GM19023 (cell line): ENCODE results near the gene ISY1.
A peak's percentile ranks its signal among the peaks of the same experiment; 100 is the strongest.
"Not testable (repeated sequence)": the region's sequence is repeated elsewhere in the genome, so short reads cannot be mapped to it uniquely, and the experiment has no call there.

Experiments used
- ATAC-seq: cut with Tn5 transposase; IDR thresholded peaks from one replicate; pipeline ENCODE4 v1.9.1; 2021; ENCODE audit warnings: mild to moderate bottlenecking, moderate library complexity; ENCODE audit not compliant: unreplicated experiment

The ISY1 gene

DNA sequence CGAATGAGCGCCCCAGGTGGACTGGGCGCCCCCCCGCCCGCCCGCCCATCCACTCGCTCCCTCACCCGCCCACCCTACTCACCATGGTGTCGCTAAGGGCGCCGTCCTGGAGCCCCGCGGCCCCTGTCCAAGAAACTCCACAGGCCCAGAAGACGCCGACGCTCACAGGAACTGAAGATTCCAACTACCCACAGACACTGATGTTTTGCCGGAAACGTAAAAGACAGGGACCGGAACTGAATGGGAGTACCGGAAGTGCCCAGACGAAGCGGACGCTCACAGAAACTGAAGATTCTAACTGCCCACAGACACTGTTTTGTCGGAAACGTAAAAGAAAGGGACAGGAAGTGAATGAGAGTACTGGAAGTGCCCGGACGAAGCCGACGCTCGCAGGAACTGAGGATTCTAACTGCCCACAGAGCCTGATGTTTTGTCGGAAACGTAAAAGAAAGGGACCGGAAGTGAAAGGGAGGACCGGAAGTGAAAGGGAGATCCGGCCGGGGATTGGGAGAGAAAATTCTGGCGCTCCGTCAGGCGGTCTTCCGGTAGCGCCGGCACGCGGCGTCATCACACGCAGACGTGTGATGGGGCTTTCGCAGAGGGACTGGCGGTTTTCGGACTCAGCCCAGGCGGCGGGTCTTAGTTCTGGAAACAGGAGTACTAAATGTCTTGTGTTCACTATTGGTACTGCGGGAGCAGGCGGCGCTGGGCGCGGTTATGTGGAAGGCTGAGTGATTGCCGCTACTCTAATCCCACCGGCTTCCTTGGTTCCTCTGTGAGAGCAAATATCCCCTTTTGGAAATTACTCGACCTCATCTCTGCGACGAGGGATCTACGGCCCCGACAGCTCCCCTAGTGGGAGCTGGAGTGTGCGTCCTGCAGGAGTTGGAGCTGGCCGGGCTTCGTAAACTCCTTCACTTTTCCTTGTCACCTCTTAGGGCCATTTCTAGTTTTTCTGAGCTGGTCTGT is at the start of gene ISY1:
Gene ISY1 (minus strand): TSS at position 173 of the 969 bp plus-strand sequence. CDS start 88 bp downstream, at position 85.
- ATAC-seq, result peak; percentile 78

DNA sequence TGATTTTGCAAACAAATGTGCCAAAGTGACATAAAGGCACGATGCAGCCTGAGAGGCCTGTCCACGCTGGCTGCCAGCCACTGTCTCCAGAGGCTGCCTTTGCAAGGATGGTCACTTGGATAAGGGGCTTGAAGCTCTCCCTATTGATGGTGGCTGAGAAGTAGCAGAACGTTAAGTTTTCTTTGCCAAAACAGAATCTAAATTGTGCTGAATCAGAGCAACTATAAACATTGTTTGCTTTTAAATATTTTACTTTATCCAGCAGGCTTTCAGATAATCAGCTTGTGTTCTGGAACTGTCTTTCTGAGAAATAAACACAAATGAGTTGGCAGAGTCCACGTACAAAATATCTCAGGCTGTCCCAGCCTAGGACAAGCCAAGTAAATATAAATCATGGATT is 46.6 kb upstream of the ISY1 start:
- ATAC-seq, result no peak

DNA sequence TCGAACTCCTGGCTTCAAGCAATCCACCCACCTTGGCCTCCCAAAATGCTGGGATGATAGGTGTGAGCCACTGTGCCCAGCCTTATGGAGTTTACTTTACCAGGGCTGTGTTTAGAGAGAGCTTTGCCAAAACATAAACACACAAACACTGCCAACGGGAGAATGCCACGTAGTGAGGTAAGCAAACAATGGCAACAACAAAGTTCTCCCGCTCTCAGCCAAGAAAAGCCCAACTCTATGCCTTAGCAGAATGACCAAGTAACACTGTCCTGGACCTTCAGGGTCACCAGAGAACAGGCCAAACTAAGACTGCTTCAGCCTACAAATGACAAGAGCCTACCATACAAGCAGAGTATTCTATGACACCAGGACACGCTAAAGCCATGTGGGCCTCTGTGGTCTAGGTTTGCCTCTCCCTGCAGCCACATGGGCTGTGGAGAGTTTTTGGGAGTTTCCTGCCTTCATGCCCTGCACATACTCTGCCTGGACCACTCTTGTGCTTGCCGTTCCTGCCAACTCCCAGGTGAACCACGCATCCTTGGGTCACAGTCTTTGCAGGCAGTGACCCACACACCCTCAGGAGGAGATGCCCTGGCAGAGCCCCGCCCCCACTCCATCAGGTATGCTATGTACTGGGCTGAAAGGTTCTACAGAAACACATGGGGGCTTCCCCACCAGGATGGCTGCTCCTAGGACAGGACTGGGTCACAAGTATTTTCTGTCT is 44.4 kb upstream of the ISY1 start:
- no peak for ATAC-seq

DNA sequence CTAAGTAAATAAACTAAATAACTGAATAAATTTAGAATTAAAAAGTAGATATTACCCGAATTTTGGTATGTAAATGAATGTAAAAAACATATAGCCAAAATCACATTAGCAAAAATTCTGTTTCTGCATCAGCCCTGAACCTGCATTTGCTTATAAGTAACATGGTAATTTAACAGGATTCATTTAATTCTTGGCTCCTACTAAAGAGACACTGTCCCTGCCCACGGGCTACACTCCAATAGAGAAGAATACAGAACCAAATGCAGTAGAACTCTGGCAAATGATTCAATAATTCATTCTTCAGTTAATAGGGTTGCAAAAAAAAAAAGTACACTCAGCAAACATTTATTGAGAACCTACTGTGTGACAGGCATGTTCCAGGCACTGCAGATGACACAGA is 43.6 kb upstream of the ISY1 start:
- no peak for ATAC-seq

DNA sequence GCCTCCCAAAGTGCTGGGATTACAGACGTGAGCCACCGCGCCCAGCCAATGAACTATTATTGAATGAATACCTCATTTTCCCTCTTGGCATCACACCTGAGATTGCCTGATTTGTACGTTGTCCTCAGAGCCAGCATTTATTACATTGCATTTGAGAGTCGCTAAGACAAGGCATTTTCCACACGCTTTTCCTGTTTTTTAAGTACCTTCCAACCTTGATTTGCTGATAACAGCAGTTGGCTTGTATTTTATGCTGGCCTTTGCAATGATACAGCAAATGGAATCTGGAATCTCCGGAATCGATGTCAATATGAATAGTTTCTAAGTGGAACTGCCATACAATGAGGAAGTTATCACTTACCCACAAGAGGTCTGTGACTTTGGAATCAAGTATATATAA is 38.5 kb upstream of the ISY1 start:
- no peak for ATAC-seq

DNA sequence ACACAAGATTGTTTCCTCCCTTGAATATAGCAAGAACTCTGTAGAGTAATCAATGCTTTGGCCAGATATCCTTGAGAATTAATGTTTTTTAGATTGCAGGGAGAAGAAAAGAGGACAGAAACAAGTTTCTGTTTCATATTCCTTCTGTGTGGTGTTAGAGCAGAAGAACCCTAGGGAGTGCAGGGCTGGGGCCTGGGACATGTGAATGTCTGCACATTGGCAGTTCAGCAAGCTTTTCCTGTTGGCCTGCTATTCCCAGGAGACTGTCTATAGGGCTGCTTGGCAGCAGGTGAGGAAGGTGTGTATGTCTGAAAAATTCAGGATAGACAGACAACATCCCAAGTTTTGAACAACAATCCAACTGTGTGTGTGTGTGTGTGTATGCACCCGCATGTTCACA is 36.5 kb upstream of the ISY1 start:
- ATAC-seq, result no peak

DNA sequence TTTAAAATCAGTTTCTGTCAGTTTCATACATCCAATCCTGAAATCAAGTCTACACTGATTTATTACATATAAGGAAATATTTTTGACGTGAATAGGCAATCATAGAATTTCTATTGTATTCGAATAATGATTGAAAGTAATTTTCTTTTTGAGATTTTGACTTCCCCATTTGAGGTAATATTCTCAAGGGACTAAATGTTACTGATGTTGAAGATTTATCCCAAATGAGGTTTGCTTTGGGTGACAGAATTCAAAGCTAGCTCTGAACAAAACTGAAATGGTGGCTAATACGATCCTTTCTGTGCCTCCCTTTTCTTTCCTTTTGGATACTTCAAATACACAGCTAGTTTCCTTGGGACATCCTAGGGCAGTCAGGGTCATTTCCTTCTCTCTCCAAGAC is 35.7 kb upstream of the ISY1 start:
- no peak for ATAC-seq

DNA sequence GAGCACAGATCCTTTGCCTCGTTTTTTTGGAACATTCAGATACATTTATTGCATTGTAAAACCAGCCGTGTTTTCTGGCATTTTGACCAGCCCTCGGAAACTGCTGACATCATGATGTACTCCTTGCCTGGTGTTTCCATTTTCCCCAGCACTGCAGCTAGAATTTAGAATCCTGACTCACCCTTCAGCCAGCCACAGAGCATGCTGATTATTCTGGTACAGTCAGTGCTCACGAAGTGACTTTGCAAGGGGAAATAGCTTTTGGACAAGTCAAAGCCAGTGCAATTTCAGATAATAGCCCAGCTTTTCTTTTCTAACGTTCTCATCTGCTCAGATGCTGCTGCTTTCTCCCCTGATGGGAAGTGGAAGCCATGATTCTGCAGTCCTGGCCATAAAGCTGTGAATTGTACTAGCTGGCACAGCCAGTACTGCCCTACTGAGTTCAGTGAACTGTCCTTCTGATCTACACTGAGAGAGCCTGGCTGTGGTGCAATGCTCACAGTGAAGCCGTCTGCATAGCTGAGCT is 34.9 kb upstream of the ISY1 start:
- ATAC-seq, result no peak

DNA sequence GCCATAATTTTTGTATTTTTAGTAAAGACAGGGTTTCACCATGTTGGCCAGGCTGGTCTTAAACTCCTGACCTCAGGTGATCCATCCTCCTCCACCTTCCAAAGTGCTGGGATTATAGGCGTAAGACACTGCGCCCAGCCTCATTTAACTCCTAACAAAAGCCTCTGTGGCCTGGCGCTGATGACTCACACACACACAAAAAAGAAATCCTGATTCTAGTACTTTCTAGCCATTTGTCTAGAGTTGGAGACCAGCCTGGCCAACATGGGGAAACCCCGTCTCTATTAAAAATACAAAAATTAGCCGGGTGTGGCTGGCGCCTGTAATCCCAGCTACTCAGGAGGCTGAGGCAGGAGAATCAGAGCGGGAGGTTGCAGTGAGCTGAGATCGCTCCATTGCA is 28.9 kb upstream of the ISY1 start:
- not testable (repeated sequence) for ATAC-seq

DNA sequence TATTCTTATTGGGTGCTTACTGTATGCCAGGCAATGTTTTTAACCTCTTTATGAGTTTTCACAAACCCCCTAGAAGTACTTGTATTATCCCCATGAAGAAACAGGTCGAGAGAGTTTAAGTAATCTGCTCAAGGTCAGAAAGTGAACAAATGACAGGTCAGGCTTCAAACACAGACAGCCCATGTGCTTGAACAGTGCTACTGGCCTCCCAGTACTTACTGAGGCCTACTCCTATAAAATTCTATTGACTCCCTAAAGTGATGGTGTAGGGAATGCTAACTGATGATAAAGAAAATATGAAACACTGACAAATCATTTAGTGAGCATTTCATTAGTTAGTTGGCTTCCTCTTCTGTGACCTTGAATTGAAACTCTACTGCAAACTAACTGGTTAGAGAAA is 27.0 kb upstream of the ISY1 start:
- no peak for ATAC-seq

DNA sequence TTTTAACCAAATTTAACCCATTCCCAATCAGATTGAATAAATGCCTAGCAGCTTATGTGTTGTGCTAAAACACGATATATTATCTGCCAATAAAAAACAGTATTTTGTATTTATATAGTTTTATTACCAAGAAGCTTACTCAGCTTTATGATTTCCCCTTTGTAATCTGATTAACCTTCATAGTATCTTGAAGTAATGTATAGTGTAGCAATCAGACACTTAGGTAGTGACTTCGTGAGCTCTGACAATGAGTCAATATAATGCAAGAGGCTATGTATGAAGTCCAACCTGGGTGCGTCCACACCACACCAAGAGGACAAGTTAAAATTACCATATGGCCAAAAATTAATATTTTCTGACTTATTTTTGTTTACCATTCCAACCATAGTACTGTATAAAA is 24.9 kb upstream of the ISY1 start:
- ATAC-seq, result no peak

DNA sequence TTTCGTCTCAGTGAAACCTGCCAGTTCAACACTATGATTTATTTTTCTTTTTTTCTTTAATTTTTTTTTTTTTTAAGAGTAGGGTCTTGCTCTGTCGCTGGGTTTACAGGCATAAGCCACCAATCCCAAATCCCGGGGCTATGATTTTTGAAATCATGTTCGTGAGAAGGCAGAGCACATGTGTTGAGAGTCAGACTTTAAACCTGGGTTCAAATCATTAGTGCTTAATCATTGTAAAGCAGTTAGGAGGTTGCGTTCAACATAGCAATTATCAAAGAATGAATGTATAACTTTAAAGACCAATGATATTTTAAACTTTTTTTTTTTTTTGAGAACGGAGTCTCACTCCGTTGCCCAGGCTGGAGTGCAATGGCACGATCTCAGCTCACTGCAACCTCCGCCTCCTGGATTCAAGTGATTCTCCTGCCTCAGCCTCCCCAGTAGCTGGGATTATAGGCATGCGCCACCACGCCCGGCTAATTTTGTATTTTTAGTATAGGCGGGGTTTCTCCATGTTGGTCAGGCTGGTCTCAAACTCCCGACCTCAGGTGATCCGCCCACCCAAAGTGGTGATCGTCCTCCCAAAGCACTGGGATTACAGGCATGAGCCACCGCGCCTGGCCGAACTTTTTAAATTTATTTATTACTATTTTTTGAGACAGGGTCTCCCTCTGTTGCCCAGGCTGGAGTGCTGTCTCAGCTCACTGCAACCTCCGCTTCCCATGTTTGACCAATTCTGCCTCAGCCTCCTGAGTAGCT is 24.1 kb upstream of the ISY1 start:
- not testable (repeated sequence) for ATAC-seq

DNA sequence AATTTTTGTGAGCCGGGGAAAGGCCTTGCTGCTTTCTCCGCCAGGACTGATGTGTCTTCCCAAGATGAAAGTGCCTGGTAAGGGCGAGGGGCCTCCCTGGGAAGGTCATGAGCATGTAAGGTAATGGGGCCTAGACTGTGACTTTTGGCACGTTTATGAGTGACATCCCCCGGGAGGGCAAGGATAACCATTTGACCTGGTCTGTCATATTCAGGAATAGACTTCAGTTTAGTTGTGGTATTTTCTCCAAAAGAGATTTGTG is 23.5 kb upstream of the ISY1 start:
- ATAC-seq, result peak; percentile 13

DNA sequence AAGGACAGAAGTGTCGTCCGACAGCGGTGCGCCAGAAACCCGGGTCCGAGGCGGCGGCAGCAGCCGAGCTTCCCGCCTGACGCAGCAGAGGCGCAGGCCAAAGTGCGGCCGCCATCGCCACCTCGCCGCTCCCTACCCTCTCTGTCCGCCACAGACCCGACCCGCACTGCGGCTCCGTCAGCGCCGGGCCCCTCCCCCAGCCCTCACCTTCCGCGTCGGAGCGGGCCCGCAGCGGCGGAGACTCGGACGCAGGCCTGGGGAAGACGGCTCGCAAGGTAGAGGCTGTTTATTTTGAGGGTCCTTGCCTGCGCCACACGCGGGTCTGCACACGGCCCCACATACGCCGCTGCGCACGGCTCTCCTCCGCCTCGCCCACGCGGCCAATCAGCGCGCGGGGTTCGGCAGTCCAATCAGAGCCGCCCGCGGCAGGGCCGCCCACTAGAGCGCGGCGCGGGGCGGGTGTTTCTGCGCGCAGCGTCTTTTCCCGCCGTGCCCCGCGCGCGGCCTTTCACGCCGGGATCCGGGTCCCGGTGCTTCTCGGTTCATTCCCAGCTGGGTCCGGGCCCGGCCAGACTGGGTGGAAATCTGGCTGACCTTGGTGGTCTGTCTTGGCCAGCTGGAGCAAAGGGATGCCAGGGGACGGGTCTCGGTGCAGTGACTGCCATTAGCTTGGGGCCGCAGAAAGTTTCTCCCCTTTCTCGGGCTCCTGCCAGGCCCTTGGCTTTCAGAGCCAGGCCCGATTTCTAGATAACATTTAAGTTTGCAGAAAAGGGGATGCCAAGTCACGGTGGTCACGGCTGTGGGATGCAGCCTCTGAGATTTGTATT is 22.9 kb upstream of the ISY1 start, which contains the start of gene CNBP:
Gene CNBP (minus strand): TSS at position 328 of the 827 bp plus-strand sequence. CDS start 12,139 bp downstream, outside the sequence.
- ATAC-seq, result peak; percentile 98

DNA sequence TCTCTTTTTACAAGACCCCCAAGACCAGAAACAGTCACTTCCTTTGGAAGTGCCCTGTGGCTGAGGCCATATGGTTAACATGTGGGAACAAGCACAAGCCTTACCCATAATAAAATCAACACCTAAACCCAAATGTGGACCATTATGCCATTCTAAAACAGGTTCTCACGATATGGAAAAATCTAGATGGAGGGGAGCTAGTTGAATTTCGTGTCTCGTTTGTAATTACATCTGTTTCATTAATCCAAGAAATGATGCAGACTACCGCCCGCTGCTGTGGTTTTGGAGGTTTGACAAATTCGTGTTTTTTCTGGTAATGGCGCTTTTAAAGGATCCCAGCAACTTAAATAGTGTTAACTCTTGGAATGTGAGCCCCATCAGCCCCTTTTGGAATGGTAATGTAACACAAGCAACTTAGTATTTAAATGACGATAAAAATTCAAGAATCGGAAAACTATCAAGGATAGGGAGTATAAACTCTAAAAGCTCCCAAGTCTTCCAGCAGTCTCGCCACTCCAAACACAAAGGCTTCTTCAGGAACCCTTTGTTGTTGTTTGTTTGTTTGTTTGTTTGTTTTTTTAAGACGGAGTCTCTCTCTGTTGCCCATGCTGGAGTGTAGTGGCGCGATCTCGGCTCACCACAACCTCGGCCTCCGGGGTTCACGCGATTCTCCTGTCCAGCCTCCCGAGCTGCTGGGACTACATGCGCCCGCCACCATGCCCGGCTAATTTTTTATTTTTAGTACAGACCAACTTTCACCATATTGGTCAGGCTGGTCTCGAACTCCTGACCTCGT is 21.7 kb upstream of the ISY1 start:
- peak; percentile 2 for ATAC-seq

DNA sequence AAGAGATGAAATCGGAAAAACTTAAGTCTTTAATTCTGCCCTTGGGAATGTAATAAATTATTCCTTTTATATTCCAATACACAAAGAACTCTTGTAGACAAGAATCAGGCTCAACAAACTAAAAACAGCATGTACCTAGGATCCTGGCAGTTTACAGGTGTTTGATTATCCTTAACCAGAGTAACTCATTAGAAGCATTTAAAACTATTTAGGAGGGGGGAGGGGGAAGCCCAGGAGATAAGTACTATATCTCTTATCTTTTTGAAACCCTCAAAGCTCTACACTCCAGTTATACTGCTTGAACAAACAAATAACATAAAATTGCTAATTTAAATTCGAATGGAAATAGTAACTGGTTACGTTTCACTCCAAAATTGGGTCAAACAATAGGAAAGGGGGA is 21.0 kb upstream of the ISY1 start:
- ATAC-seq, result no peak

DNA sequence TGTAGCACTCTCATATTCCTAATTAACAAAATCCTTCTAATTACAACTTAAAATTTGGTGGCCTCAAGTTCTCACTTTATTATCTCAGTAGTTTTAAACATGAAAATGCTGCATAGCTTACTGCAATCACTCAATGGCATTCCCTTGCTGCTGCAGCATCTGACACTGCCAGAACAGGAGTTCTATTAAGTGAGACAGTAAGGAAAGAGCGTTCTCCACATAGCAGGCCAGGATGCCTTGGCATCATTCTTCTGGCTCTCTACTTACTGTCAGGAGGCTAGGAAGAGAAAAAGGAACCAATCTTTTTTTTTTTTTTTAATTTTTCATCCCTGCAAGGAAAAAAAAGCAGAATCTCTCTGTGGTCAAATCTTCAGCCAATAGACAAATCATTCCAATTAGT is 19.6 kb upstream of the ISY1 start:
- ATAC-seq, result no peak

DNA sequence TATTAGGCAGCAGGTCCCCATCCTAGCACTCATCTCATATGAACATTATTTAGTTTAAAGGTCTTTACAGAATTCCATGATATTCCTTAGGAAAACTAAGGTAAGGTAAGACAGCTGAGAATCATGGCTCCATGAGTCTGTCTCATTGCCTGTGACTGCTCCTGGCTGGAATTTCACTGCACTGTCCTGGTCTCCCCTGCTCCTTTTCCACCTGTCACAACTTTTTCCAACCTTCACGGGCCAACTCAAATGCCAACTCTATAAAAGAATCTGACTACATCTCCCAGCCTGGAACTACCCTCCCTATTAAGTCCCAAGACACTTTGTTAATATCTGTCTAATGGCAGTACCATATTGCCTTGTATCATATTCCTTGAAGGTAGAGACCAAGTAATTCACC is 15.2 kb upstream of the ISY1 start:
- no peak for ATAC-seq

DNA sequence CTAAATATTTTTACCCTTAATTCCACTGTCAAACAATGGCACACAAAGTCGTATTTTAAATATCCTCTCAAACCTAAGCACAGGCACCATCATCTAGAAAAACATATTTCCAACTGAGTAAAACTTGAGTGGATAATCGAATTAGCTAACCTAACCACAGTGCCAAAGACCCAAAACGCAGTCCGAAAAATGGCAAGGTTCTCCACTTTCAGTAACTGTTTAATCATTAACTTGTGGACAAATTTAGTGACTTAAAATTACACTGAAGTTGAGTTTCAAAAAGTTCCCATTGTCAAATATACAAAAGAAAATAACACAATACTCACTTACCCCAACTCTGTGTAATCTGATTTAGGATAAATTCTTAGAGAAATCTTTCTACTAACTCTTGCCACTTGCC is 12.9 kb upstream of the ISY1 start:
- ATAC-seq, result no peak

DNA sequence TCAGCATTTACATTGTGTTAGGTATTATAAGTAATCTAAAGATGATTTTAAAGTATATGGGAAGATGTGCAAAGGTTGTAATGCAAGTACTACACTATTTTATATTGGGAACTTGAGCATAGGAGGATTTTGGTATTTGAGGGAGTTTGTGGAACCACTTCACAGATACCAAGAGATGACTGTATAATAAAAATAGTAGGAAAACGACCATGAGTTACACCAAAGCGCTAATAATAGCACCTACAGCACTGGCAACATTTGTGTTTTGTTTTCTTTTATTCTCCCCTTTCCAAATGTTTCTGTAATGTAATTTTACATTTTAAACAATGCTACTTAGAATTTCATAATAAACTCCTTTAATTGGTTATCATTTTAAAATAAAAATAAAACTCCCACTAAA is 12.3 kb upstream of the ISY1 start:
- no peak for ATAC-seq
